Measurements from ENCODE around the gene P2RY8. TPM values are rescaled to one million over a fixed set of nuclear protein-coding genes. Genes with fewer than 3 reads are reported as not detected.

Gene P2RY8
- total and polyA plus RNA-seq, 10 of the 15 experiments (the other 5 are each of a cell fraction or from before 2014, with no cell fraction given) = 2.0 to 64.4 (median 36.5) TPM

DNA sequence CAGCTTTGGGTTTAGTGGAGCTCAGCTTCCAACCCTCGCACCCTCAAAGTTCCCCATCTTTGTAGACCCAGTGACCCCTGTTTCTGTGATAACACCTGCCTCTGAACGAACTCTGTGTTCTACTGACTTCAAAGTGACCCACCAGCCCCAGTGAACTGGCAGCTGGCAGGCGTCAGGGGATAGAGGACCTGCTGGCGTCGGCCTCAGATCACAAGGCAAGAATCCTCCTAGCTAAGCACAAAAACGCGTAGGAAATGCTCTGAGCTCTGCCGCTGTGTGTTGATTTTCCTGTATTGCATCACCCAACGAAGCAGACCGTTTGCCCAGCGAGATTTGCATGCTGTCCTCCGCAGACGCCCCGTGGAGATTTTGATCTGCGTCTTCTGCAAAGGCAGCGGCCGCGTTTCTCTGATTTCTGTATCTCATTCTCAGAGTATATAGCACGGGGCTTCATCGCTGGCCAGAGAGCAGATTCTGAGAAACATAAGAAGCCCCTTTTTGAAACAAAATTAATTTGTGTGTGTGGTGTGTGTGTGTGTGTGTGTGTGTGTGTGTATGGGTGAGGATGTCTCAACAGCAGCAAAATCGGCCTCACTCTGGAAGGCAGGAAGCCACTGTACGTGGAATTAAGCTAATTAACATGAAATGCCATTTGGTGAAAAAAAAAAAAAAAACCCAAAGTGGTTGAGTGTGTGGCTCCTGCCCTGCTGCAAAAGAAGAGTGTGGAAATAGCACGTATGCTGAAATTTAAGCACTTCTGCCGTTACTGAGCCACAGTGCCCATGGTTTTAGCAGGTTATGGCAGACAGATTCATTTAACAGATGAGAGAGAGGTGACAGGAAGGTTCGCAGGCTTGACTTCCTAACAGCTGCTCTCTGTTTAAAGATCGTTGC lies 55.1 kb downstream of the P2RY8 start (continued):
- TF ChIP-seq TCF12 (IDR thresholded peaks at IDR 0.05; ENCODE audit: low read depth, low read length) (peak; percentile 94), RBBP5 (conservative IDR thresholded peaks at IDR 0.05) (0 out of 2 replicates have a peak, but pooled peaks have one; percentile 19), CHD2 (IDR thresholded peaks at IDR 0.05; ENCODE audit: borderline replicate concordance, low read depth, low read length) (peak; percentile 82), ZBED1 (IDR thresholded peaks at IDR 0.05; ENCODE audit: borderline replicate concordance) (no peak), ZSCAN29 (IDR thresholded peaks at IDR 0.05) (no peak), NFYA (IDR thresholded peaks at IDR 0.05; ENCODE audit: borderline replicate concordance, low read depth, low read length) (no peak), BCL11A (IDR thresholded peaks at IDR 0.05; ENCODE audit: low read depth, low read length) (peak; percentile 48; the same call in 1 of the 2 replicates), CREM (IDR thresholded peaks at IDR 0.05; ENCODE audit: low read depth) (peak; percentile 74; the same call in 1 of the 2 replicates), JUNB (IDR thresholded peaks at IDR 0.05) (0 out of 2 replicates have a peak, but pooled peaks have one; percentile 12), RELA (IDR thresholded peaks at IDR 0.05; ENCODE audit: borderline replicate concordance, partially characterized antibody) (no peak), HDGF (IDR thresholded peaks at IDR 0.05) (peak; percentile 25; the same call in 1 of the 2 replicates), ETV6 (conservative IDR thresholded peaks at IDR 0.05 in 1 of 2, IDR thresholded peaks at IDR 0.05 in 1 of 2; ENCODE audit: borderline replicate concordance in 1 of 2, low read depth in 1 of 2) (peak in 1 of 2 experiments; percentile 63; a peak in 1 of 4 replicates), GATAD2B (conservative IDR thresholded peaks at IDR 0.05; ENCODE audit: low read depth) (no peak), FOXM1 (IDR thresholded peaks at IDR 0.05; ENCODE audit: low read depth, low read length) (peak; percentile 60), SPI1 (IDR thresholded peaks at IDR 0.05; ENCODE audit: borderline replicate concordance, insufficient read depth, low read depth, low read length) (no peak), SRF (IDR thresholded peaks at IDR 0.05; ENCODE audit: low read depth in 2 of 2, low read length in 2 of 2) (no peak)
- TF ChIP-seq, protein P1, sequence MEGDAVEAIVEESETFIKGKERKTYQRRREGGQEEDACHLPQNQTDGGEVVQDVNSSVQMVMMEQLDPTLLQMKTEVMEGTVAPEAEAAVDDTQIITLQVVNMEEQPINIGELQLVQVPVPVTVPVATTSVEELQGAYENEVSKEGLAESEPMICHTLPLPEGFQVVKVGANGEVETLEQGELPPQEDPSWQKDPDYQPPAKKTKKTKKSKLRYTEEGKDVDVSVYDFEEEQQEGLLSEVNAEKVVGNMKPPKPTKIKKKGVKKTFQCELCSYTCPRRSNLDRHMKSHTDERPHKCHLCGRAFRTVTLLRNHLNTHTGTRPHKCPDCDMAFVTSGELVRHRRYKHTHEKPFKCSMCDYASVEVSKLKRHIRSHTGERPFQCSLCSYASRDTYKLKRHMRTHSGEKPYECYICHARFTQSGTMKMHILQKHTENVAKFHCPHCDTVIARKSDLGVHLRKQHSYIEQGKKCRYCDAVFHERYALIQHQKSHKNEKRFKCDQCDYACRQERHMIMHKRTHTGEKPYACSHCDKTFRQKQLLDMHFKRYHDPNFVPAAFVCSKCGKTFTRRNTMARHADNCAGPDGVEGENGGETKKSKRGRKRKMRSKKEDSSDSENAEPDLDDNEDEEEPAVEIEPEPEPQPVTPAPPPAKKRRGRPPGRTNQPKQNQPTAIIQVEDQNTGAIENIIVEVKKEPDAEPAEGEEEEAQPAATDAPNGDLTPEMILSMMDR (IDR thresholded peaks at IDR 0.05 in 2 of 3, conservative IDR thresholded peaks at IDR 0.05 in 1 of 3; ENCODE audit: control insufficient read depth in 2 of 3, extremely low read depth in 1 of 3, insufficient read depth in 1 of 3, low read depth in 3 of 3, low read length in 3 of 3) = peak; percentile 14 to 20 (median 17); a peak in 1 of 6 replicates
- TF ChIP-seq, protein P2, sequence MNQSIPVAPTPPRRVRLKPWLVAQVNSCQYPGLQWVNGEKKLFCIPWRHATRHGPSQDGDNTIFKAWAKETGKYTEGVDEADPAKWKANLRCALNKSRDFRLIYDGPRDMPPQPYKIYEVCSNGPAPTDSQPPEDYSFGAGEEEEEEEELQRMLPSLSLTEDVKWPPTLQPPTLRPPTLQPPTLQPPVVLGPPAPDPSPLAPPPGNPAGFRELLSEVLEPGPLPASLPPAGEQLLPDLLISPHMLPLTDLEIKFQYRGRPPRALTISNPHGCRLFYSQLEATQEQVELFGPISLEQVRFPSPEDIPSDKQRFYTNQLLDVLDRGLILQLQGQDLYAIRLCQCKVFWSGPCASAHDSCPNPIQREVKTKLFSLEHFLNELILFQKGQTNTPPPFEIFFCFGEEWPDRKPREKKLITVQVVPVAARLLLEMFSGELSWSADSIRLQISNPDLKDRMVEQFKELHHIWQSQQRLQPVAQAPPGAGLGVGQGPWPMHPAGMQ (IDR thresholded peaks at IDR 0.05; ENCODE audit: borderline replicate concordance) = no peak
- TF ChIP-seq, protein P3, sequence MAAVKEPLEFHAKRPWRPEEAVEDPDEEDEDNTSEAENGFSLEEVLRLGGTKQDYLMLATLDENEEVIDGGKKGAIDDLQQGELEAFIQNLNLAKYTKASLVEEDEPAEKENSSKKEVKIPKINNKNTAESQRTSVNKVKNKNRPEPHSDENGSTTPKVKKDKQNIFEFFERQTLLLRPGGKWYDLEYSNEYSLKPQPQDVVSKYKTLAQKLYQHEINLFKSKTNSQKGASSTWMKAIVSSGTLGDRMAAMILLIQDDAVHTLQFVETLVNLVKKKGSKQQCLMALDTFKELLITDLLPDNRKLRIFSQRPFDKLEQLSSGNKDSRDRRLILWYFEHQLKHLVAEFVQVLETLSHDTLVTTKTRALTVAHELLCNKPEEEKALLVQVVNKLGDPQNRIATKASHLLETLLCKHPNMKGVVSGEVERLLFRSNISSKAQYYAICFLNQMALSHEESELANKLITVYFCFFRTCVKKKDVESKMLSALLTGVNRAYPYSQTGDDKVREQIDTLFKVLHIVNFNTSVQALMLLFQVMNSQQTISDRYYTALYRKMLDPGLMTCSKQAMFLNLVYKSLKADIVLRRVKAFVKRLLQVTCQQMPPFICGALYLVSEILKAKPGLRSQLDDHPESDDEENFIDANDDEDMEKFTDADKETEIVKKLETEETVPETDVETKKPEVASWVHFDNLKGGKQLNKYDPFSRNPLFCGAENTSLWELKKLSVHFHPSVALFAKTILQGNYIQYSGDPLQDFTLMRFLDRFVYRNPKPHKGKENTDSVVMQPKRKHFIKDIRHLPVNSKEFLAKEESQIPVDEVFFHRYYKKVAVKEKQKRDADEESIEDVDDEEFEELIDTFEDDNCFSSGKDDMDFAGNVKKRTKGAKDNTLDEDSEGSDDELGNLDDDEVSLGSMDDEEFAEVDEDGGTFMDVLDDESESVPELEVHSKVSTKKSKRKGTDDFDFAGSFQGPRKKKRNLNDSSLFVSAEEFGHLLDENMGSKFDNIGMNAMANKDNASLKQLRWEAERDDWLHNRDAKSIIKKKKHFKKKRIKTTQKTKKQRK (IDR thresholded peaks at IDR 0.05; ENCODE audit: low read depth, low read length) = no peak
- TF ChIP-seq, protein P4, sequence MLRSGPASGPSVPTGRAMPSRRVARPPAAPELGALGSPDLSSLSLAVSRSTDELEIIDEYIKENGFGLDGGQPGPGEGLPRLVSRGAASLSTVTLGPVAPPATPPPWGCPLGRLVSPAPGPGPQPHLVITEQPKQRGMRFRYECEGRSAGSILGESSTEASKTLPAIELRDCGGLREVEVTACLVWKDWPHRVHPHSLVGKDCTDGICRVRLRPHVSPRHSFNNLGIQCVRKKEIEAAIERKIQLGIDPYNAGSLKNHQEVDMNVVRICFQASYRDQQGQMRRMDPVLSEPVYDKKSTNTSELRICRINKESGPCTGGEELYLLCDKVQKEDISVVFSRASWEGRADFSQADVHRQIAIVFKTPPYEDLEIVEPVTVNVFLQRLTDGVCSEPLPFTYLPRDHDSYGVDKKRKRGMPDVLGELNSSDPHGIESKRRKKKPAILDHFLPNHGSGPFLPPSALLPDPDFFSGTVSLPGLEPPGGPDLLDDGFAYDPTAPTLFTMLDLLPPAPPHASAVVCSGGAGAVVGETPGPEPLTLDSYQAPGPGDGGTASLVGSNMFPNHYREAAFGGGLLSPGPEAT (IDR thresholded peaks at IDR 0.05; ENCODE audit: low read depth) = peak; percentile 67
